ENCODE data around the gene MISP. TPM values are rescaled to one million over a fixed set of nuclear protein-coding genes. Genes with fewer than 3 reads are reported as not detected.

Gene MISP
- total RNA-seq, 1 donor from 2014 or later: 0.49 TPM

DNA sequence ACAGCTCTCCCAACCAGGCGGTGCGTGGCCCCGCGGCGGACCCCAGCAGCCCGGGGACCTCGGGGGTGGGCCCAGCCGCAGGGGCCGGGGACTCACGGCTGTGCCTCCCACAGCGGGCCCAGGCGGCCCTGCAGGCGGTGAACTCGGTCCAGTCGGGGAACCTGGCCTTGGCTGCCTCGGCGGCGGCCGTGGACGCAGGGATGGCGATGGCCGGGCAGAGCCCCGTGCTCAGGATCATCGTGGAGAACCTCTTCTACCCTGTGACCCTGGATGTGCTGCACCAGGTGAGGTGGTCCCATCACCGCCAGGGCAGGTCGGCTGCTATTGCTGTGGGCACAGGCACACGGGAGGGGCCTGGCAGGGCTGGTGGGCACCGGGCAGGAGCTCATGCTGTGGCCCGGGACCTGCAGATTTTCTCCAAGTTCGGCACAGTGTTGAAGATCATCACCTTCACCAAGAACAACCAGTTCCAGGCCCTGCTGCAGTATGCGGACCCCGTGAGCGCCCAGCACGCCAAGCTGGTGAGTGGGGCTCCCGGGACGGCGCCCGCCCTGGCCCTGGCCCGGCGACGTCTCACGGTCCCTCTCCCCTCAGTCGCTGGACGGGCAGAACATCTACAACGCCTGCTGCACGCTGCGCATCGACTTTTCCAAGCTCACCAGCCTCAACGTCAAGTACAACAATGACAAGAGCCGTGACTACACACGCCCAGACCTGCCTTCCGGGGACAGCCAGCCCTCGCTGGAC lies 53.7 kb downstream of the MISP start:
- Histone ChIP-seq H3K4me1 (peaks cover 45% of the 10 kb centered on the region), H3K36me3 (peaks cover 0 to 65% of the 10 kb centered on the region in 2 donors), H3K27me3 (no peaks in the 10 kb centered on the region), H3K9me3 (no peaks in the 10 kb centered on the region), H3K27ac (no peak overlapping the region), H3K4me3 (no peak overlapping the region)
- intact Hi-C loops (cut with DNase I): loop anchor here (5.0 kb wide), 1 partner anchor 43 kb away; no protein-coding TSS in a partner anchor
- TF ChIP-seq, protein P1, sequence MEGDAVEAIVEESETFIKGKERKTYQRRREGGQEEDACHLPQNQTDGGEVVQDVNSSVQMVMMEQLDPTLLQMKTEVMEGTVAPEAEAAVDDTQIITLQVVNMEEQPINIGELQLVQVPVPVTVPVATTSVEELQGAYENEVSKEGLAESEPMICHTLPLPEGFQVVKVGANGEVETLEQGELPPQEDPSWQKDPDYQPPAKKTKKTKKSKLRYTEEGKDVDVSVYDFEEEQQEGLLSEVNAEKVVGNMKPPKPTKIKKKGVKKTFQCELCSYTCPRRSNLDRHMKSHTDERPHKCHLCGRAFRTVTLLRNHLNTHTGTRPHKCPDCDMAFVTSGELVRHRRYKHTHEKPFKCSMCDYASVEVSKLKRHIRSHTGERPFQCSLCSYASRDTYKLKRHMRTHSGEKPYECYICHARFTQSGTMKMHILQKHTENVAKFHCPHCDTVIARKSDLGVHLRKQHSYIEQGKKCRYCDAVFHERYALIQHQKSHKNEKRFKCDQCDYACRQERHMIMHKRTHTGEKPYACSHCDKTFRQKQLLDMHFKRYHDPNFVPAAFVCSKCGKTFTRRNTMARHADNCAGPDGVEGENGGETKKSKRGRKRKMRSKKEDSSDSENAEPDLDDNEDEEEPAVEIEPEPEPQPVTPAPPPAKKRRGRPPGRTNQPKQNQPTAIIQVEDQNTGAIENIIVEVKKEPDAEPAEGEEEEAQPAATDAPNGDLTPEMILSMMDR (IDR thresholded peaks at IDR 0.05): no peak
- TF ChIP-seq POLR2A (IDR thresholded peaks at IDR 0.05) (no peak), POLR2AphosphoS5 (IDR thresholded peaks at IDR 0.05; ENCODE audit: insufficient read depth in 1 of 2, low read depth in 1 of 2) (no peak)
- no peak for DNase-seq (ENCODE audit: extremely low spot score in 2 of 2)

DNA sequence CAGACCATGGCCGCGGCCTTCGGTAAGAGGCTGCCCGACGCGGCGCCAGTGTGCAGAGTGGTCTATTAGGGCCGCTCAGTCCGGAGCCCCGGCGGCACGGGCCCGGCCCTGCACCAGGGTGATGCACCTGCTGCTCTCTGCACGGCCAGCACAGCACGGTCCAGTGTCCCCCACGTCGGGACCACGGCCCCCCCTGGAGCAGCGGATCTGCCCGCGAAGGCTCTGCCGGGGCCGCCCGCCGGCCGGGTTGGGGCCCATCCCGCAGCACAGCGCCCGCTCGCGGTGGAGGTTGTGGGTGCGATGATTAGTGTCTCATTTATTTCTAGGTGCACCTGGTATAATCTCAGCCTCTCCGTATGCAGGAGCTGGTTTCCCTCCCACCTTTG lies 54.2 kb downstream of the MISP start:
- H3K4me1 ChIP-seq: peaks cover 39% of the 10 kb centered on the region
- TF ChIP-seq, protein P1 (IDR thresholded peaks at IDR 0.05): no peak
- TF ChIP-seq POLR2A (IDR thresholded peaks at IDR 0.05) (no peak), POLR2AphosphoS5 (IDR thresholded peaks at IDR 0.05; ENCODE audit: insufficient read depth in 1 of 2, low read depth in 1 of 2) (no peak)
- no peak overlapping the region for H3K27ac ChIP-seq
- H3K4me3 ChIP-seq: no peak overlapping the region
- H3K27me3 ChIP-seq: no peaks in the 10 kb centered on the region
- peaks cover 0 to 70% of the 10 kb centered on the region in 2 donors for H3K36me3 ChIP-seq
- intact Hi-C loops (cut with DNase I): no loop called here
- no peaks in the 10 kb centered on the region for H3K9me3 ChIP-seq
- no peak for DNase-seq (ENCODE audit: extremely low spot score in 2 of 2)

DNA sequence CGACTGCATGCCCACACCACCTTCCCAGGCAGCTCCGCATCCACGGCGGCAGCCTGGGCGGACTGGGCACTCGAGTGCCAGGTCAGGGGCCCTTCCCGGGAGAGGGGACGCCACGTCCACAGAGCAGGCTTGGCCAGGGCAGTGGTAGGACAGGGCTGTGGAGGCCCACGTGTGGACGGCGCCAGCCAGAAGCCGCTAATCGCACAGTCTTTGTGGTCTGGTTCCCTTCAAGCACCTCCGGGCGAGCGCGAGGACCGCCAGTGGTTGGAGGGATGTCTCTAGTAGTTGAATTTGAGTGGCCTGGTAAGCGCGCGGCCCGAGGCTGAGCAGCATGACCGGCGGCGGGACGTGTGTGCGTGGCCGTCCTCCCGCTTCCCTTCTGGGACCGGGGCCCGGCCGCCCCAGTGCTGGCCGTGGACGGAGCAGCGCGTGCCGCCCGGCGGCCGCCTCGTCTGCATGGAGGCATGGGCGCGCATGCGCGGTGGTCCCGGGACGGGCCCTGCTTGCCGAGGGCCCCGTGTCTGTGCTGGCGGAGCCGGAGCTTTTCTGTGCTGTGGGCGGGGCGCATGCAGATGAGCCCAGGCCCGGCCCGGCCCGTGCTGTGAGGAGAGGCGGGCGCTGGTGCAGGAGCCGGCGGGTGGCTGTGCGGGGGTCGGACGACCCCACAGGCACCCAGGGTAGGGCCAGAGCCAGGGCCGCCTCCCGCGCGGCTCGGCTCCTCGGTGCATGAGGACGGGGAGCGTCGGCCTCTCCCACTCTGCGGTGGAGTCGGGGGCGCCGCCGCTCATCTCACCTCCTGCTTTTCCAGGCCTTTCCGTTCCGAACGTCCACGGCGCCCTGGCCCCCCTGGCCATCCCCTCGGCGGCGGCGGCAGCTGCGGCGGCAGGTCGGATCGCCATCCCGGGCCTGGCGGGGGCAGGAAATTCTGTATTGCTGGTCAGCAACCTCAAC lies 55.0 kb downstream of the MISP start:
- Histone ChIP-seq H3K9me3 (no peaks in the 10 kb centered on the region), H3K4me1 (peaks cover 32% of the 10 kb centered on the region), H3K27ac (no peak overlapping the region), H3K4me3 (no peak overlapping the region), H3K27me3 (no peaks in the 10 kb centered on the region), H3K36me3 (peaks cover 0 to 77% of the 10 kb centered on the region in 2 donors)
- no peak for TF ChIP-seq POLR2AphosphoS5 (IDR thresholded peaks at IDR 0.05; ENCODE audit: insufficient read depth in 1 of 2, low read depth in 1 of 2)
- TF ChIP-seq, protein P1 (IDR thresholded peaks at IDR 0.05): no peak
- no peak for TF ChIP-seq POLR2A (IDR thresholded peaks at IDR 0.05)
- intact Hi-C loops (cut with DNase I): no loop called here
- no peak for DNase-seq (ENCODE audit: extremely low spot score in 2 of 2)

DNA sequence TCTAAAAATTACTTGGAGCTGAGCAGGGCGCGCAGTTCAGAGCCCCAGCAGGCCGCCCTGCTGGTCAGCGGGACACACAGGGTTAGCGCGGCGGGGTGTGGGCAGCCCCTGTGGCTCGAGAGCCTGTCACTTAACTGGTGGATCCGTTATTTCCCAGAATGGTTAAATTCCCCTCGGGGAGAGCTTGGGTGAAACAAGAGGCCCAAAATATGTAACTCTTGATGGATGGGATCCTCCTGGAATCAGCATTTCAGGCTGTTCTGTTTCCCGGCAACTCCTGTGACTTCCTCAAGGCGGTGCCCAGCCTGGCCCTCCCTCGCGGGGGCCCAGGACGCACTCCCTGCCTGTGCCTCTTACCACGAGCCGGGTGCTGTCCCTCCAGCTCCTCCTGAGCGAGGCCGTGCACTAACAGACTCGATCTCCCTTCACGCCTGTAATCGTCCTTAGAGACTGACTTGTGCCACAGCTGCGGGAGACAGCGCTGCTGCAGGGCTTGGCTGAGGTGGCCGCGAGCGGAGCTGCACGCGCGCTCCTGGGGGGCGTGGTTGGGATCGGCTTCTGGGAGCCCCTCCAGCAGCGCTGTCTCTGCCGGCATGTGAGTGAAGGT lies 56.0 kb downstream of the MISP start:
- intact Hi-C loops (cut with DNase I): no loop called here
- peaks cover 0 to 88% of the 10 kb centered on the region in 2 donors for H3K36me3 ChIP-seq
- H3K4me1 ChIP-seq: peaks cover 22% of the 10 kb centered on the region
- H3K27ac ChIP-seq: no peak overlapping the region
- no peak for DNase-seq (ENCODE audit: extremely low spot score in 2 of 2)
- H3K27me3 ChIP-seq: no peaks in the 10 kb centered on the region
- no peaks in the 10 kb centered on the region for H3K9me3 ChIP-seq
- TF ChIP-seq, protein P1 (IDR thresholded peaks at IDR 0.05): no peak
- TF ChIP-seq POLR2AphosphoS5 (IDR thresholded peaks at IDR 0.05; ENCODE audit: insufficient read depth in 1 of 2, low read depth in 1 of 2) (no peak), POLR2A (IDR thresholded peaks at IDR 0.05) (no peak)
- H3K4me3 ChIP-seq: no peak overlapping the region

All from vagina (tissue), 2 donors.